Gastrocnemius medialis (tissue), 4 donors: ENCODE measurements around the gene NRG2. TPM values are rescaled to one million over a fixed set of nuclear protein-coding genes. Genes with fewer than 3 reads are reported as not detected.

Experiments used
- ATAC-seq, 2 donors: fragments of 150-250 bp; one replicate each; pipeline ENCODE4 v1.9.1; 2016
- DNase-seq, 2 donors: peaks; one replicate each; pipeline ENCODE4 v3.0.0-alpha.2; 2019
- H3K27ac ChIP-seq, 4 donors: fragments of 200-600 bp; sonication (generic); 1 replicate in 1 of 4; 2 replicates in 3 of 4; pipeline ENCODE4 v1.5.1; 2016 to 2018; ENCODE audit warnings: mild to moderate bottlenecking in 2 of 4, moderate library complexity in 1 of 4
- H3K27me3 ChIP-seq, 3 donors: fragments of 200-600 bp; sonication (generic) in 2 of 3; 1 replicate in 1 of 3; 2 replicates in 2 of 3; pipeline versions ENCODE4 v1.5.1 to v1.6.0; 2016 to 2019; ENCODE audit warnings: mild to moderate bottlenecking in 1 of 3, moderate library complexity in 1 of 3
- H3K36me3 ChIP-seq, 2 donors: fragments of 200-600 bp; sonication (generic) in 1 of 2; one replicate each; pipeline ENCODE4 v1.5.1; 2017 to 2018
- H3K4me1 ChIP-seq, 2 donors: fragments of 200-600 bp; sonication (generic) in 1 of 2; one replicate each; pipeline ENCODE4 v1.5.1; 2016 to 2017; ENCODE audit warnings: mild to moderate bottlenecking in 2 of 2
- H3K4me3 ChIP-seq, 4 donors: fragments of 200-600 bp; sonication (generic) in 3 of 4; 1 replicate in 1 of 4; 2 replicates in 3 of 4; pipeline ENCODE4 v1.5.1; 2016 to 2019; ENCODE audit warnings: mild to moderate bottlenecking in 2 of 4
- H3K9me3 ChIP-seq, 3 donors: fragments of 200-600 bp; sonication (generic) in 2 of 3; 1 replicate in 1 of 3; 2 replicates in 2 of 3; pipeline ENCODE4 v1.5.1; 2016 to 2019
- POLR2A ChIP-seq, 2 donors: fragments of 450-650 bp; IDR thresholded peaks; one replicate each; pipeline ENCODE4 v1.6.1; 2017; ENCODE audit warnings: antibody characterized with exemption in 2 of 2, mild to moderate bottlenecking in 2 of 2, moderate library complexity in 2 of 2
- in situ Hi-C, 4 donors: fragments of 200-750 bp; cut with MboI; loops; one replicate each; pipeline versions ENCODE4 v1.15.0 to v1.8.0; 2017; ENCODE audit warnings: low sequenced_read_pairs in 4 of 4
- intact Hi-C: fragments of 100-400 bp; cut with DNase I; formaldehyde crosslinking; loops from one replicate; pipeline ENCODE4 v1.15.1; 2023; ENCODE audit warnings: low total_unique reads
- total RNA-seq, 4 donors: library from RNA; depleted of rRNA; stranded (reverse); fragments of >200 nt; gene quantifications; one replicate each; pipeline versions ENCODE4 v1.1.0 to v1.2.3, GENCODE V29; 2016
- TF ChIP-seq, protein P1 (sequence below), 5 experiments: fragments of 450-650 bp in 3 of 5; fragments of 200-600 bp in 2 of 5; sonication (generic) in 2 of 5; IDR thresholded peaks in 4 of 5; conservative IDR thresholded peaks in 1 of 5; 1 replicate in 4 of 5; 2 replicates in 1 of 5; pipeline ENCODE4 v1.5.1; 2016 to 2019; ENCODE audit warnings: antibody characterized with exemption in 5 of 5, mild to moderate bottlenecking in 3 of 5, moderate library complexity in 3 of 5

NRG2 gene
- total RNA-seq, 4 donors from 2014 or later = 10.3 to 28.8 (median 20.0) TPM

DNA sequence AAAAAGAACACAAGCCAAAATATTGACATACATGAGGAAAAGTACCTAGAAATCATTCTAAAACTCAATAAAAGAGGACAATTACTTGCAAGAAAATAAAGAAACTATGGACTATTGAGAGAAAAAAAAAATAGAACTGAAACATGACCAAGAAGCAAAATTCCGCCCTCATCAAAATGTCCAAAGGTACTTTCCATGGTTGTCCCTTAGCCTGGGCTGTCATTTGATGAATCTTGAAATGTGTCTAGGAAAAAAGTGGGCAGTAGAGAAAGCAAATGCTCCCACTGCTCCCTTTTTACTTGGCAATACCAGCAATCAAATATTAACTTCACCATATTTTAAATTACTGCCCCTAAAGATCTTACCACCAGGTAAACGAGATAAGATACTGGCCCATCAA lies 10.8 kb downstream of the NRG2 start:
- intact Hi-C loops (no loop called here), in situ Hi-C loops (no loop called here)
- Histone ChIP-seq H3K36me3 (no peaks in the 10 kb centered on the region), H3K4me1 (peaks cover 31 to 44% of the 10 kb centered on the region in 2 donors), H3K27ac (no peak overlapping the region), H3K4me3 (no peak overlapping the region), H3K27me3 (no peaks in the 10 kb centered on the region), H3K9me3 (no peaks in the 10 kb centered on the region)
- no peak for TF ChIP-seq POLR2A (IDR thresholded peaks at IDR 0.05)
- TF ChIP-seq, protein P1, sequence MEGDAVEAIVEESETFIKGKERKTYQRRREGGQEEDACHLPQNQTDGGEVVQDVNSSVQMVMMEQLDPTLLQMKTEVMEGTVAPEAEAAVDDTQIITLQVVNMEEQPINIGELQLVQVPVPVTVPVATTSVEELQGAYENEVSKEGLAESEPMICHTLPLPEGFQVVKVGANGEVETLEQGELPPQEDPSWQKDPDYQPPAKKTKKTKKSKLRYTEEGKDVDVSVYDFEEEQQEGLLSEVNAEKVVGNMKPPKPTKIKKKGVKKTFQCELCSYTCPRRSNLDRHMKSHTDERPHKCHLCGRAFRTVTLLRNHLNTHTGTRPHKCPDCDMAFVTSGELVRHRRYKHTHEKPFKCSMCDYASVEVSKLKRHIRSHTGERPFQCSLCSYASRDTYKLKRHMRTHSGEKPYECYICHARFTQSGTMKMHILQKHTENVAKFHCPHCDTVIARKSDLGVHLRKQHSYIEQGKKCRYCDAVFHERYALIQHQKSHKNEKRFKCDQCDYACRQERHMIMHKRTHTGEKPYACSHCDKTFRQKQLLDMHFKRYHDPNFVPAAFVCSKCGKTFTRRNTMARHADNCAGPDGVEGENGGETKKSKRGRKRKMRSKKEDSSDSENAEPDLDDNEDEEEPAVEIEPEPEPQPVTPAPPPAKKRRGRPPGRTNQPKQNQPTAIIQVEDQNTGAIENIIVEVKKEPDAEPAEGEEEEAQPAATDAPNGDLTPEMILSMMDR (IDR thresholded peaks at IDR 0.05 in 4 of 5, conservative IDR thresholded peaks at IDR 0.05 in 1 of 5) = no peak
- ATAC-seq = no peak
- DNase-seq = no peak

DNA sequence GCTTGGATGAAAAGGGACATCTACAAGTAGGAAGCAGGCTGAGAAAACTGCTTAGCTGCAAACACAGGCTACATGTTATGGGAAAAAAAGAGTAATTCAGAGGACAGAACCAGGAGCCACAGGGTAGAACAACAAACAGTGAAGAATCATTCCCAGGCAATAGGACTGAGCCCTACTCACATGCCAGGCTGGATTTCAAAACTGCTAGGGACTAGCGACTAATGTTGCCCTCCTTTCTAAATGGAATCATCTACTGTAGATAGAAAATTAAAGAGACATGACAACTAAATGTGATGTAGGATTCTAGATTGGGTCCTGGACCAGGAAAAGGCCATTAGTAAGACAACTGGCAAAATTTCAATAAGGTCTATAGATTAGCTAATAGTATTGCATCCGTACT lies 15.3 kb downstream of the NRG2 start:
- Histone ChIP-seq H3K4me3 (no peak overlapping the region), H3K4me1 (peaks cover 23 to 41% of the 10 kb centered on the region in 2 donors)
- peak; percentile 71 to 77 for ATAC-seq

GRCh38 chr5:140025736-140026135 lies 17.4 kb downstream of the NRG2 start:
- H3K27me3 ChIP-seq = no peaks in the 10 kb centered on the region
- peaks cover 42 to 58% of the 10 kb centered on the region in 2 donors for H3K4me1 ChIP-seq
- TF ChIP-seq, protein P1 (IDR thresholded peaks at IDR 0.05 in 4 of 5, conservative IDR thresholded peaks at IDR 0.05 in 1 of 5) = no peak
- TF ChIP-seq POLR2A (IDR thresholded peaks at IDR 0.05) = no peak
- H3K27ac ChIP-seq = no peak overlapping the region
- ATAC-seq = no peak
- no peak for DNase-seq
- in situ Hi-C loops (no loop called here), intact Hi-C loops (no loop called here)
- no peak overlapping the region for H3K4me3 ChIP-seq
- H3K36me3 ChIP-seq = no peaks in the 10 kb centered on the region
- no peaks in the 10 kb centered on the region for H3K9me3 ChIP-seq

More for the DNA sequence above, 15.3 kb downstream of the NRG2 start:
- H3K27ac ChIP-seq = no peak overlapping the region
- no peaks in the 10 kb centered on the region for H3K27me3 ChIP-seq
- TF ChIP-seq, protein P1 (IDR thresholded peaks at IDR 0.05 in 4 of 5, conservative IDR thresholded peaks at IDR 0.05 in 1 of 5) = no peak
- TF ChIP-seq POLR2A (IDR thresholded peaks at IDR 0.05) = no peak
- in situ Hi-C loops (no loop called here), intact Hi-C loops (no loop called here)
- H3K9me3 ChIP-seq = no peaks in the 10 kb centered on the region
- no peak for DNase-seq
- H3K36me3 ChIP-seq = no peaks in the 10 kb centered on the region

- no peaks in the 10 kb centered on the region for H3K9me3 ChIP-seq
- no peak for DNase-seq
- intact Hi-C loops = no loop called here
- in situ Hi-C loops = no loop called here
- no peak overlapping the region for H3K4me3 ChIP-seq
- peaks cover 47 to 60% of the 10 kb centered on the region in 2 donors for H3K4me1 ChIP-seq
- H3K27ac ChIP-seq = no peak overlapping the region
- ATAC-seq = no peak
- no peak for TF ChIP-seq POLR2A (IDR thresholded peaks at IDR 0.05)
- TF ChIP-seq, protein P1 (IDR thresholded peaks at IDR 0.05 in 4 of 5, conservative IDR thresholded peaks at IDR 0.05 in 1 of 5) = no peak
- H3K36me3 ChIP-seq = no peaks in the 10 kb centered on the region
- H3K27me3 ChIP-seq = no peaks in the 10 kb centered on the region
Observed at GRCh38 chr5:140024928-140025327, 18.2 kb downstream of the NRG2 start.

DNA sequence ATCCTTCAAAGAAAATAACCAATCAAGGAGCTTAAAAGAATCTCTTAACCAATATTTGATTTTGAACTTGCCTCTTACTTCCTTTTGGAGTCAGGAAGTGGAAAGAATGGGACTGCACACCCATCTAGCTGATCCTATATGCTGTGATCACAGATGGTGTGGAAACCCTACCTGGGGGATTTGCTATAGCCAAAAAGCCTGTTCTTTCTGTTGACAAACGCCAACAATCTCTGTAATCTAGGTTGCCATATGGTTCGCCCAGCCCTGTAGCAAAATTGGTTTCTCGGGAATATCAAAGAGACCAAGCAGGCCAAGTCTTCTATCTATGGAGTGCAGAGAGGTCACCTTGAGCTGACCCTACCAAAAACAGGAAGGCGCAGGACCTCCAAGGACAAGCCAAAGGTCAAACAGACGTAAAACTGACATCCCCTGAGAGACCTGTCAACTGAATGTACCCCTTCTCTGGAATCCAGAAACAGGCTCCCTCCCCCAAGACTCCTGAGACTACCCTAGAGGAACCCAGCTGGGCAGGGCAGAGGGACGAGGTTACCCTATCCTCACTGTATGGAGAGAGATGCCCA lies 19.4 kb downstream of the NRG2 start:
- Histone ChIP-seq H3K27me3 (no peaks in the 10 kb centered on the region), H3K9me3 (no peaks in the 10 kb centered on the region), H3K4me3 (no peak overlapping the region), H3K4me1 (peaks cover 59 to 65% of the 10 kb centered on the region in 2 donors), H3K36me3 (no peaks in the 10 kb centered on the region), H3K27ac (peak overlapping the region; percentile 15 to 96 (median 61))
- intact Hi-C loops (no loop called here), in situ Hi-C loops (no loop called here)
- TF ChIP-seq, protein P1 (IDR thresholded peaks at IDR 0.05 in 4 of 5, conservative IDR thresholded peaks at IDR 0.05 in 1 of 5) = no peak
- TF ChIP-seq POLR2A (IDR thresholded peaks at IDR 0.05) = no peak
- ATAC-seq = no peak
- no peak for DNase-seq
